Stimulated activated CD8-positive, alpha-beta memory T cell treated with anti-CD3 and anti-CD28 coated beads, Interleukin-15, amount 100 ng/mL, for 48 hours (primary cell): ENCODE data around the gene NTN3.
"Not testable (repeated sequence)": the region's sequence is repeated elsewhere in the genome, so short reads cannot be mapped to it uniquely, and the experiment has no call there.

ENCODE experiments used
- DNase-seq, 2 donors: peaks; one replicate each; pipeline ENCODE4 v3.0.0-alpha.2; 2020; ENCODE audit warnings: low read depth in 2 of 2

The NTN3 gene

DNA sequence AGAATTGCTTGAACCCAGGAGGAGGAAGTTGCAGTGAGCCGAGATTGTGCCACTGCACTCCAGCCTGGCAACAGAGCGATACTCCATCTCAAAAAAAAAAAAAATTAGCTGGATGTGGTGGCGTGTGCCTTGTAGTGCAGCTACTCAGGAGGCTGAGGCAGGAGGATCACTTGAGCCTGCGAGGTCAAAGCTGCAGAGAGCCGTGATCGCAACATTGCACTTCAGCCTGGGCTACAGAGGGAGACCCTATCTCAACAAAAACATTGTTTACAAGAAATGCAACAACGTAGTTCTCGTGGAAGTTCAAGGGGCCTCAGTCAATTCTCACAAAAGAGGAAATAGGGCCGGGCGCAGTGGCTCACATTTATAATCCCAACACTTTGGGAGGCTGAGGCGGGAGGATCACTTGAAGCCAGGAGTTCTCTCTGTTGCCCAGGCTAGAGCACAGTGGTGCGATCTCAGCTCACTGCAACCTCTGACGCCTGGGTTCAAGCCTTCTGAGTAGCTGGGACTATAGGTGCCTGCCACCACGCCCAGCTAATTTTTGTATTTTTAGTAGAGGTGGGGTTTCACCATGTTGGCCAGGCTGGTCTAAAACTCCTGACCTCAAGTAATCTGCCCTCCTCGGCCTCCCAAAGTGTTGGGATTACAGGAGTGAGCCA, 29.8 kb upstream of the NTN3 start:
- DNase-seq: not testable (repeated sequence)

DNA sequence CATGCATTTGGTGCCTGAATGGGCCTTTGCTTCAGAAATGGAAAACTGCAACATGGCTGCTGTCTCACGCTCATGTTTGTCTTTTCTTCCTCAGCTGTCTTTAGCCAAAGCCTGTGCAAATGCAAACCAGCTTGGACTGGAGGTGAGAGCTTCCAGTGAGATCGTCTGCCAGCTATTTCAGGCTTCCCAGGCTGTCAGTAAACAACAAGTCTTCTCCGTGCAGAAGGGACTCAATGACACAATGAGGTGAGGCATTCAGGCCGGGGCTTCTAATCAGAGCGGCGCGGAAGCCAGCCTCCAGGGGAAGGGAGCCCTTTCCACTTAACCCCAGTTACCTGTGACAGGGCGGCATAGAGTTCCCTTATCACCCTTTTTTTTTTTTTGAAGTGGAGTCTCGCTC, 27.5 kb upstream of the NTN3 start:
- no peak for DNase-seq

DNA sequence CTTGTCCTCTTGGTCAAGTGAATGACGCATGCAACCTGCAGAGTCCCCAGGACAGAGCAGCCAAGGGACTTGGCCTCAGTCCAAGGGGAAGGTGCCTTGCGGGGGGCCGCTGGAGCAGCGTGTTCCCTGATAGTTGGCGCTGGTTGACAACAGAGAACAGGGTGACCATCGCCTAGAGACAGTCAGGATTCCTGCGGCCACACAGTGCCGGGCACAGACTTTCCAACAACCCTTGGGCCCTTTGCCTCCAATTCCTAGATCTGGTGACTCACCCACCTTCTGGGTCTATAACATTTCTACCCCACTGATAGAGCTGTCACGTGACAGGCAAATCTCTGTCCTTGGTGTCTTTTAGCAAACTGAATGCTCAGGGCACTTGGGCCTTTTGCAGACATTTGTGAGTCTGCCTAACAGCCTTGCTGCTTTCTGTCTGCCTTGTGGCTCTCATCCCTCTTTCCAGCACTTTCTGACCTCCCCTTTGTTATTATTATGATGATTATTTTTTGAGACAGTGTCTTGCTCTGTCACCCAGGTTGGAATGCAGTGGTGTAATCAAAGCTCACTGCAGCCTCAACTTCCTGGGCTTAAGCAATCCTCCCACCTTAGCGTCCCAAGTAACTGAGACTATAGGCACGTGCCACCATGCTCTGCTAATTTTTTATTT, 23.0 kb upstream of the NTN3 start:
- DNase-seq: no peak

DNA sequence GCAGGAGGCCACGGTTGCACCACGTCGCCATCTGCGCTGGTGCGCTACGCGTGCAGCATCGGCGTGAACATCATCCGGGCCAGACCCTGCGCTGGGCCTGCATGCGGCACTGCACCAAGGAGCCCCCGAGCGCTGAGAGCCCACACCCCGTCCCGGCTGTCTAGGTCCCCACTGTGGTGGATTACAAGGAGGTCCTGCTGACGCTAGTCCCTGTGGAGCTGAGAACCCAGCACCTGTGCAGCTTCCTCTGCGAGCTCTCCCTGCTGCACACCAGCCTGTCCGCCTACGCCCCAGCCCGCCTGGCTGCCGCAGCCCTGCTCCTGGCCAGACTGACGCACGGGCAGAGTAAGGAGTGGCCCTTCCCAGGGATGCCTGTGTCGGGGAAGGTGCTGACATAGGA, 22.0 kb upstream of the NTN3 start:
- DNase-seq: no peak

DNA sequence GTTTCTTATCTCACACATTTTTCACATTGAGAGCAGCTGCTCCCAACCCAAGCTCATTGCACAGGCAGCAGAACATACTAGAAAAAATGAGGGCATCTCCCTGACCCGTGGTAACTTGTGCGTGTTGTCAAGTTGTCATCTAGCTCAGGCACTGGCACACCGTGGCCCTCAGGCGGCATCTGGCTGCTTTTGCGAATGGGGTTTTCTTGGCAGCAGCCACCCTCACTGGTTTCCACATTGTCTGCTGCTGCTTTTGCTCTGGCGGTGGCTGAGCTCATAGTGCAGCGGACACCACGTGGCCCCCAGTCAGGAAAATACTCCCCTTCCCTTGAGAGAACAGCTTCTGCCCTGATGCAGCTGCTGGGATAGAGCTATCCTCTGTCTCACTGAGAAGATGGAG, 20.6 kb upstream of the NTN3 start:
- no peak for DNase-seq

DNA sequence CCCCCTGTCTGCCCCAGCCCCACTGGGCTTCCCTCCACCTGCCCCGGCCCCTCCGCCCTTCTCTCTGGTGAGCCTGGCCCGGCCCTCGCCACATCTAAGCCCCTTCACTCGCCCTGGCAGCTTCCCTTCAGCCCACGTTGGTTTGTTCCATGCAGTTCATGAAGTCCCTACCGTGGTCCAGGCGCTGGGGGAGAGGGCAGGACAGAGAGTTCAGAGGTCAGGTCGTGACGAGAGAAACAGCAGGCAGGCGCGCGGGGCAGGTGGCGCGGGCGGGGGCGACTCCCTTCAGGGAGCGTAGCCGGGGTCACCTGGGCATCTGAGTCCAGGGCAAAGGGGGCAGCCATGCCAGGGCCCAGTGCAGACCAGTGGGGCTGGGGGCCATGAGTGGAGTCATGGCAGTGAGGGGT, 20.1 kb upstream of the NTN3 start:
- no peak for DNase-seq

DNA sequence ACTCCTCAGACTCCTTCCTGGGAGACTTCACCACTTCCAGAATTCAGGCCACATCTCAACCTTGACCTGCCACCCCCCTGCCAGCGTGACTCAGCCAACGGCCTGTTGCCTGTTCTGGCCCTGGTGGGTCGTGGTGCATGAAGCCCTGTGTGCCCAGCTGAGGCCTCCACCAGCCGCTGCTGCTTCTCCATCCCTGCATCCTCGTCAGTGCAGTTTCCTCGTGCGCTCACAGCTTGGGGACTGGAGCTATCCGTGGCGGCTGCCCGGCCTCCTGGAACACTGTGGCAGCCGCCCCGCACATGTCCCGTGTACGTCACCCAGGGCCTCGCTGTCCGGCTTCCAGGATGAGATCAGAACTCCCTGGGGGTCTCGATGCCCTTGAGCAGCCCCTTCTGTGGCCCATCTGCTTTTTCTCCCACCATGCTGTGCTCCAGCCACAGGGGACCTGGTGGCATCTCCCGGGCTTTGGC, 19.2 kb upstream of the NTN3 start:
- DNase-seq: no peak

DNA sequence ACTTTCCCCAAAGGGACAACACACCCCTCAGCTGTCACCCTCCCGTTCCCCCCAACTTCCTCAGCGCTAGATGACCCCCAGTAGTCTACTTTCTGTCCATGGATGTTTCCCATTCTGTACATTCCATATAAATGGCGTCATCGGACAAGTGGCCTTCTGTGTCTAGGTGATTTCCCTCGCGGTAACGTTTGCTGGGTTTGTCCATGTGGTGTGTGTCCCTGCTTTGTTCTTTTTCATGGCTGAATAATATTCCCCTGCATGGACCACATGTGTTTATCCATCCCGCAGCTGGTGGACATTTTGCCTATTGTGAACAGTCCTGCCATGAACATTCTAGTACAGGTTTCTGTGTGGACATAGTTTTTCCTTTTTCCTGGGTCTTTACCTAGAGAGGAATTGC, 18.4 kb upstream of the NTN3 start:
- DNase-seq: no peak

DNA sequence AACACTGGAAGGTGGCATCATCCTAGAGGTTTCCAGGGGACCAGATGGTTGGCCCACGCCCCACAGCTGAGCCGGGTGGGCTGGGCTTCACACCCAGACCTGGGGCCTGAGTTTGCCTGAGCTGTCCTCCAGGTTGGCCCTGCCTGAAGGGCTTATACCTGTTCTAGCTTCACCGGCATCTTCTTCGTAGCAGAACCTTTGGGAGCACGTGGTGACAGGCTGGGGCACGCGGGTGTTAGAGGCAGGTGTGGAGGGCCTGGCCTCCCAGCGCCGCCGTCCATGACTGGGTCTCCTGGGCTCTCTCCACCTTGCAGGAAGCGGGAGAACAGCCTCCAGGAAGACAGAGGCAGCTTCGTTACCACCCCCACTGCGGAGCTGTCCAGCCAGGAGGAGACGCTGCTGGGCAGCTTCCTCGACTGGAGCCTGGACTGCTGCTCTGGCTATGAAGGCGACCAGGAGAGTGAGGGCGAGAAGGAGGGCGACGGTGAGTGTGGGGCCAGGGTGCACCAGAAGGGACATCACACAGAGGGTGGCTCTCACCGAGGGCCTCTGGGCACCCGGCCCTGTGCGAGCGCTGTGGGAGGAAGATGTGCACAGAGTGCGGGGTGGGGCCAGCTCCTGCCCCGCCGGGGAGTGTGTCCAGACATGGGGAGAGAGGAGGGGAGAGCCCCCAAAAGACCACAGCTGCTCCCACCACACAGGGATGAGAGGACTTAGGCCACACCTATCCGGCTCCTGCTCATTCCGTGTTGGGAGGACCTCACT, 15.8 kb upstream of the NTN3 start:
- DNase-seq: no peak

DNA sequence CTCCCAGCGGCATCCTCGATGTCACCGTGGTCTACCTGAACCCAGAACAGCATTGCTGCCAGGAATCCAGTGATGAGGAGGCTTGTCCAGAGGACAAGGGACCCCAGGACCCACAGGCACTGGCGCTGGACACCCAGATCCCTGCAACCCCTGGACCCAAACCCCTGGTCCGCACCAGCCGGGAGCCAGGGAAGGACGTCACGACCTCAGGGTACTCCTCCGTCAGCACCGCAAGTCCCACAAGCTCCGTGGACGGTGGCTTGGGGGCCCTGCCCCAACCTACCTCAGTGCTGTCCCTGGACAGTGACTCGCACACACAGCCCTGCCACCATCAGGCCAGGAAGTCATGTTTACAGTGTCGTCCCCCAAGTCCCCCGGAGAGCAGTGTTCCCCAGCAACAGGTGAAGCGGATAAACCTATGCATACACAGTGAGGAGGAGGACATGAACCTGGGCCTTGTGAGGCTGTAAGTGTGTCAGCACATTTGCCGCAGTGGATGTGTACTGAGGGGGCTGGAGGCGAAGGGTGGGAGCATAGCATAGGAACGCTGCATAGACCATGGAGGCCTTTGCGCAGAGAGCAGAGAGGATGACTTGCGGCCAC, 14.4 kb upstream of the NTN3 start:
- DNase-seq: no peak

DNA sequence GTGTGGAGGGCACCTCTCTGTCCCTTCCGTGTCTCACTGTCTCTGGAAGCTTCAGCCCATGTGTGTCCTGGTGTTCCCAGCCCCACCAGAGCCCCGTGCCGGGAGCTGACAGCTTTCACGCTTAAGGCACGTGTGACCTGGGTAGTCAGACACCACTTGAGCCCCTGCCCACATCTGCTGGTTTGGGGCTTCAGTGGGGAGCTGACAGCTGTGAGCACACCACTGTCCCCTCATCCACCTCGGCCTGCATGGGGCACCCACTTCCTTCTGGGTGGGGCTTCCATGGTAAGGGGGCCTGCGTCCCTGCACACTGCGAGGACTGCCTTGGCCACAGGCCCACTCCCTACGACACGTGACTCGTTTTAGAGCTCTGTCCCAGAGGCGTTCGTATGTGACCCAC, 13.8 kb upstream of the NTN3 start:
- no peak for DNase-seq

DNA sequence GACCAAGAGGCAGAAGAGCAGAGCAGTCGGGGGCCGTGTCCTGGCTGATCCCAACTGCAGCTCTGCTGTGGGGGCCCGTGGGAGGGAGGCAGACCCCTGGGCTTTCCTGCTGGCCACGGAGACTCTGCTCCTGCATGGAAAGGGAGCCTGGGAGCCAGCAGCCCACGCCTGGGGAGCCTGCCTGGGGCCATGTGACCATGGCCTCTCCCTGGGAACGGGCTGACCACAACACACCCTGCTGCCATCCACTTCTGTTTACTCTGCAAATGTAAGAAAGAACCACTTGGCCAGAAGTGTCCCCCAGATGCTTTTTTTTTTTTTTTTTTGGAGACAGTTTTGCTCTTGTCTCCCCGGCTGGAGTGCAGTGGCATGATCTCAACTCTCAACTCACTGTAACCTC, 13.2 kb upstream of the NTN3 start:
- no peak for DNase-seq

DNA sequence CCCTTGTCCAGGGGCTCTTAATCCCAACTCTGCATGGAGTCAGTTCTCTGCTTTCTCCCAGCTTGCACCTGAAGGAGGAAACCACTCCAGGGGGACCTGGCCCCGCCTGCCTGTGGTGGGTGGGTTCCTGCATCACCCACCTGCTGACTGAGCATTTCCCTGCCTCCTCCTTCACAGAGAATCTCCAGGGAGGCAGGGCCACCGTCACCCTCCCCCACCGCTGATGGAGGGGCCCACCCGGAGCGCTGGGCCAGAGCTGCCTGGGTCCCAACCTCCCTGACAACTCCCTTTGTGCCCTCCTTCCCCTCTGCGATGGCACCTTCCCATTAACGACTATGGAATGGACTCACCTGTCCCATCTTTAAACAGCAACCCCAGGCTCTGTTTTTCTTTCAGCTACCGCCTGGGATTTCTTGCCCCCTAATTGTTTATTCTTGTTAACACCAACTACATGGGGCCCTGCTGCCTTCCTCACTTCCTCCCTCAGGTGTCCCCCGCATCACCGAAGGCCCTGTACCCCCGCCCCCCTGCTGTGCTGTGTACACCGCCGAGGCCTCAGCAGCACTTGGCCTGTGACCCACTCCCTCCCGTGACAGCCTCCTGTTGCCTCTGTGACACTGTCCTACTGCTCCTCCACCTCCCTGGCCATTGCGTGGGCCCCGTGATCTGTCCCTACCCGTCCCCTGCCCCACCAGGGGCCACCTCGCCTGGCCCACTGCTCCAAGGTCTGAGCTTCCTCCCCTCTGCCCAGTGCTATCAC, 12.0 kb upstream of the NTN3 start:
- no peak for DNase-seq

DNA sequence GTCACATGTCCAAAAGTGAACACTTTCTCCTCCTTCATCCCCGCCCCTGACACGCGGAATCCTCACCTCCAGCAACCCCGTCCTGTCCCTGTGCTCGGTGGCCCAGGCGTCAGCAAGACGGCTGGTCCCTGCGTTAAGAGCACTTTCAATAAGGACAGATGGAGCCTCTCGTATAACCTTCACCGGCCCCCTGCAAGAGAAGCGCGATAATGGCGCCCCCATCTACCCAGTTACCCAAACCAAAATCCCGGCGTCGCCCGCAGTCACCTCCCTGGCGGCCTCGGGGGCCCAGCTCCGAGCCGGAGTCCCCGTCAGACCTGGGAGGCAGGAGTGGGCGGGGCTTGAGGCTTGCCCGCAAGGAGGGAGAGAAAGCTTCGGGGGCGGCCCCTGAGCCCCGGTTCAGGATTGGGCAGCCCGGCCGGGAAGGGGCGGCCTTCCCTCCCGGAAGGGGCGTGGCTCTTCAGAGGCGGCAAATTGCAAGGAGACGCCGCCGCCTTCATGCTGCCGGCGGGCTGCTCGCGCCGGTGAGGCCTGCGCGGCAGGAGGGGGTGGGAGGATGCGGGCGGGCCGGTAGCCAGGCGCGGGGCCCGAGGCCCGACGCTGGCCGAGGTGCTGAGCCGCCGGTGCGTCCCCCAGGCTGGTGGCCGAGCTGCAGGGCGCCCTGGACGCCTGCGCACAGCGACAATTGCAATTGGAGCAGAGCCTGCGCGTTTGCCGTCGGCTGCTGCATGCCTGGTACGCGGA, 11.3 kb upstream of the NTN3 start, which contains the start of gene TEDC2:
Gene TEDC2 (plus strand): TSS at position 463 of the 744 bp plus-strand sequence. CDS start 36 bp downstream, at position 499.
- peak; percentile 97 to 98 for DNase-seq

DNA sequence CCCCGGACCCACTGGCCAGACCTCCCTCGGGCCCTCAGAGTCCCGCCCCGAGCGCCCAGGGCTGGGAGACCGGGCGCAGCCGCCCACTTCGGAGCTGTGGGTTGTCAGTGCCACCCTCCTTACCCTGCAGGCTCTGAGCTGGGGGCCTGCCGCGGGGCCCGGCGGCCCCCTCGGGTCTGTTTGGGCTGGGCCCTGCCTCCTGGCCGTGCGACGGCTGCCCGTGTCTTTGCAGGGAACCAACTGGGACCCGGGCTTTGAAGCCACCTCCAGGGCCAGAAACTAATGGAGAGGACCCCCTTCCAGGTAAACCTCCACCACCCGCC, 10.7 kb upstream of the NTN3 start:
- no peak for DNase-seq

DNA sequence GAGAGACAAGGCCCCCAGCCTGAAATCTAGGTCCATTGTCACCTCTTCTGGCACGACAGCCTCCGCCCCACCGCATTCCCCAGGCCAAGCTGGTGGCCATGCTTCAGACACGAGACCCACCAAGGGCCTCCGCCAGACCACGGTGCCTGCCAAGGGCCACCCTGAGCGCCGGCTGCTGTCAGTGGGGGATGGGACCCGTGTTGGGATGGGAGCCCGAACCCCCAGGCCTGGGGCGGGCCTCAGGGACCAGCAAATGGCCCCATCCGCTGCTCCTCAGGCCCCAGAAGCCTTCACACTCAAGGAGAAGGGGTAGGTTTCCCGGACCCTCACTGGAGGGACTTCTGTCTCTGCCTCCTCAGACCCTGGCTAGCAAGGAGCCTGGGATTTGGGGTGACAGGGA, 10.2 kb upstream of the NTN3 start:
- DNase-seq: no peak

DNA sequence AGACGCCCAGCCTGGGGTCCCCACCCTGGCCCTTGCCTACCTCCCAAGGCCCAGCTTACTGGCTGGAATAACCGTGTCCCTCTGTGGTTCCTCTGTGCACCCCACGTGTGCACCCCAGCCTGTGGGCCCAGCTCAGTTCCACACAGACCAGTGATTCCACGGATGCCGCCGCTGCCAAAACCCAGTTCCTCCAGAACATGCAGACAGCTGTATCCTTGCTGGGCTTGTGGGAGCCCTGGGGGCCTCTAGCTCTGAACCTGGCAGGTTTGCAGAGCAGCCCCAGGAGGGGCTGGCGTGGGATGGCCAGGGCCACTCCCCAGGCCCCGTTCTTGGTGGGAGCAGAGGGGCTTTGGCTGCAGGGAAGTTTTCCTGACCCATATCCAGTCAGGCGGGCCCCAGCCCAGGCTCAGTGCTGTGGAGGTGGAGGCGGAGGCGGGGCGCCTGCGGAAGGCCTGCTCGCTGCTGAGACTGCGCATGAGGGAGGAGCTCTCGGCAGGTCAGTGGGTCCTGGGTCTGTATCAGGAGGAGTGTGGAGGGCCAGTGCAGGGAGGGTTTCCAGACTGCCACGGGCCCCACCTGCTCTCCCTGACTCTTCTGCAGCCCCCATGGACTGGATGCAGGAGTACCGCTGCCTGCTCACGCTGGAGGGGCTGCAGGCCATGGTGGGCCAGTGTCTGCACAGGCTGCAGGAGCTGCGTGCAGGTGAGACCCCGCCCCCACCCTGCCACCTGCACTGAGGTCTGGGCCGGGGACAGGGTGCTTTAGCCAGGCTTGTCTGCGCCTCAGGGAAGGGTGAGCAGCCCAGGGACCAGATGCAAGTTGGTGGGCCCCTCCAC, 8.8 kb upstream of the NTN3 start:
- no peak for DNase-seq

DNA sequence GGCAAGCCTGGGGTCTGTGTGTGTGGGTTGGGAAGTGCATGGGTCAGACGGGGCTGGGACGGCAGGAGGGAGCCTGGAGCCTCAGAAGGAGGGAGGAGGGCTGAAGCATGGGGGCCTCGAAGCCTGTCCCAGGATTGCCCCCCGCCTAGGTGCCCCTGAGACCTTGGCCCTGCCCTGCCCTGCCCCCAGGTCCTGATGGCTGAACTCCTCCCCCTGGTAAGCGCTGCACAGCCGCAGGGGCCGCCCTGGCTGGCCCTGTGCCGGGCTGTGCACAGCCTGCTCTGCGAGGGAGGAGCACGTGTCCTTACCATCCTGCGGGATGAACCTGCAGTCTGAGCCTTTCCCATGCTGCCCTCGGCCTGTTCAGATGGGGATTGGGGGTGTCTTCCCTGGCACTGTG, 6.8 kb upstream of the NTN3 start:
- DNase-seq: no peak

DNA sequence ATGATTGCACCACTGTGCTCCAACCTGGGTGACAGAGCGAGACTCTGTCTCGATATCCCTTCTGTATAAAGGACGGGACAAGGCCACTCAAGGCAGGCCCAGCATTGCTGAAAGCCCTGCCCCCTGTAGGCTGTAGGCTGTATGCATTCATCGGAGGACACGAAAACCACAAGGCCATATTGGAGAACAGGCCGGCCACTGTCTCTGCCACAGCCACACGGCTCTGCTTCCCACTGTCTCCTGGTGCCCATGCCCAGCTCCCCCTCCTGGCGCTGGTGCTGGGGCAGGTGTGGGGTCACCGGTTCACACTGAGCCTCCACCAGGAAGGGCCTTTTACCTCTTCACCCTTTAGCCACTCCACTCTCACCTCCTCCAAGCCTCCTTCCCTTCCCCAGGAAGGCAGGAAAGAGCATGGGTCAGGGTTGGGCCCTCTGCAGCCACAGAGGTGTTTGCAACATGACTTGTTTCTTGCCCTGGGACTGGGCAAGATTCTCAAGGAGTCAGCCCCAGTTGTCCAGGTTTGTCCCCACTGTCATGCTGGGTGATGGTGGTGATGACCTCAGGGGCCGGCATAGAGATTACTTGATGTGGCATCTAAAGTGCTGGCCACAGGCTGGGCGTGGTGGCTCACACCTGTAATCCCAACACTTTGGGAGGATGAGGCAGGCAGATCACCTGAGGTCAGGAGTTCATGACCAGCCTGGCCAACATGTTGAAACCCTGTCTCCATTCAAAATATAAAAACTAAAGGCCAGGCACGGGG, 5.3 kb upstream of the NTN3 start:
- DNase-seq: no peak
